ENCODE measurements around the gene TLR9. TPM values are rescaled to one million over a fixed set of nuclear protein-coding genes. Genes with fewer than 3 reads are reported as not detected.

Gene TLR9
- polyA plus RNA-seq, 1 of the 3 experiments (the other 2 are of a cell fraction): 0.12 TPM

DNA sequence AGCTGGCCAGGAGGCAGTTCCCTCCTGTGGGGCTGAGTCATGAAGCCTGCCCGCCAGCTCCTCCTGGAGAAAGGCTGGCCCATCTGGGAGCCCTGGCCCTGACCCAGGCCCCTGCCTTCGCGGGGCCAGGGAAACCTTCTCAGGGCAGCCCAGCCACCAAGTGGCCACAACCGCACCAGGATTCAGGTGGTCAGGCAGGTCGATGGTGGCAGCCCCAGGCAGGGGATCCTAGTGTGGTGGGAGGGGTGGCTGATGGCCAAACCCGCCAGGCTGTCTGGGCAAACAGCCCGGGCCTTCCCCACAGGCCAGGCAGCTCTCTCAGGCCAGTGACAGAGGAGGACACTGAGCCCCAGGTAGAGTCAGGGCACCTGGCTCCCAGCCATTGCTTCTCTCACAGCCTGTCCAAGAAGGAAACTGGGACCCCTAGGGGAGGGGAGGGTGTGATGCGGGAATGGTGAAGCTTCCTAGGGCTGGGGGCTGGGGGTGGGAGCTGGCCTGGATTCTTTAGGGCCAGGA, 12.3 kb upstream of the TLR9 start (continued):
- TF ChIP-seq, protein P1, sequence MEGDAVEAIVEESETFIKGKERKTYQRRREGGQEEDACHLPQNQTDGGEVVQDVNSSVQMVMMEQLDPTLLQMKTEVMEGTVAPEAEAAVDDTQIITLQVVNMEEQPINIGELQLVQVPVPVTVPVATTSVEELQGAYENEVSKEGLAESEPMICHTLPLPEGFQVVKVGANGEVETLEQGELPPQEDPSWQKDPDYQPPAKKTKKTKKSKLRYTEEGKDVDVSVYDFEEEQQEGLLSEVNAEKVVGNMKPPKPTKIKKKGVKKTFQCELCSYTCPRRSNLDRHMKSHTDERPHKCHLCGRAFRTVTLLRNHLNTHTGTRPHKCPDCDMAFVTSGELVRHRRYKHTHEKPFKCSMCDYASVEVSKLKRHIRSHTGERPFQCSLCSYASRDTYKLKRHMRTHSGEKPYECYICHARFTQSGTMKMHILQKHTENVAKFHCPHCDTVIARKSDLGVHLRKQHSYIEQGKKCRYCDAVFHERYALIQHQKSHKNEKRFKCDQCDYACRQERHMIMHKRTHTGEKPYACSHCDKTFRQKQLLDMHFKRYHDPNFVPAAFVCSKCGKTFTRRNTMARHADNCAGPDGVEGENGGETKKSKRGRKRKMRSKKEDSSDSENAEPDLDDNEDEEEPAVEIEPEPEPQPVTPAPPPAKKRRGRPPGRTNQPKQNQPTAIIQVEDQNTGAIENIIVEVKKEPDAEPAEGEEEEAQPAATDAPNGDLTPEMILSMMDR (IDR thresholded peaks at IDR 0.05): peak; percentile 28
- TF ChIP-seq MEF2A (IDR thresholded peaks at IDR 0.05; ENCODE audit: borderline replicate concordance, low read depth): no peak
- no peak for TF ChIP-seq TEAD4 (IDR thresholded peaks at IDR 0.05; ENCODE audit: borderline replicate concordance, insufficient read depth)
- TF ChIP-seq FOSL2 (IDR thresholded peaks at IDR 0.05; ENCODE audit: borderline replicate concordance, low read depth): no peak; the same call in 1 of the 2 replicates
- TF ChIP-seq SIN3A (IDR thresholded peaks at IDR 0.05; ENCODE audit: borderline replicate concordance, low read depth, low read length): no peak
- no peak for TF ChIP-seq MXI1 (IDR thresholded peaks at IDR 0.05; ENCODE audit: low read depth, low read length)
- TF ChIP-seq TCF12 (IDR thresholded peaks at IDR 0.05): peak; percentile 80
- TF ChIP-seq, protein P2, sequence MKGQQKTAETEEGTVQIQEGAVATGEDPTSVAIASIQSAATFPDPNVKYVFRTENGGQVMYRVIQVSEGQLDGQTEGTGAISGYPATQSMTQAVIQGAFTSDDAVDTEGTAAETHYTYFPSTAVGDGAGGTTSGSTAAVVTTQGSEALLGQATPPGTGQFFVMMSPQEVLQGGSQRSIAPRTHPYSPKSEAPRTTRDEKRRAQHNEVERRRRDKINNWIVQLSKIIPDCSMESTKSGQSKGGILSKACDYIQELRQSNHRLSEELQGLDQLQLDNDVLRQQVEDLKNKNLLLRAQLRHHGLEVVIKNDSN (IDR thresholded peaks at IDR 0.05; ENCODE audit: borderline replicate concordance, low read depth): no peak
- TF ChIP-seq SMC3 (IDR thresholded peaks at IDR 0.05; ENCODE audit: low read depth, low read length): no peak
- no peak for TF ChIP-seq RCOR1 (IDR thresholded peaks at IDR 0.05; ENCODE audit: low read length)
- TF ChIP-seq, protein P3, sequence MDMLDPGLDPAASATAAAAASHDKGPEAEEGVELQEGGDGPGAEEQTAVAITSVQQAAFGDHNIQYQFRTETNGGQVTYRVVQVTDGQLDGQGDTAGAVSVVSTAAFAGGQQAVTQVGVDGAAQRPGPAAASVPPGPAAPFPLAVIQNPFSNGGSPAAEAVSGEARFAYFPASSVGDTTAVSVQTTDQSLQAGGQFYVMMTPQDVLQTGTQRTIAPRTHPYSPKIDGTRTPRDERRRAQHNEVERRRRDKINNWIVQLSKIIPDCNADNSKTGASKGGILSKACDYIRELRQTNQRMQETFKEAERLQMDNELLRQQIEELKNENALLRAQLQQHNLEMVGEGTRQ (IDR thresholded peaks at IDR 0.05; ENCODE audit: borderline replicate concordance, low read depth, low read length): no peak
- TF ChIP-seq ELF1 (IDR thresholded peaks at IDR 0.05): no peak
- no peak for TF ChIP-seq NRF1 (IDR thresholded peaks at IDR 0.05; ENCODE audit: low read depth, low read length)

DNA sequence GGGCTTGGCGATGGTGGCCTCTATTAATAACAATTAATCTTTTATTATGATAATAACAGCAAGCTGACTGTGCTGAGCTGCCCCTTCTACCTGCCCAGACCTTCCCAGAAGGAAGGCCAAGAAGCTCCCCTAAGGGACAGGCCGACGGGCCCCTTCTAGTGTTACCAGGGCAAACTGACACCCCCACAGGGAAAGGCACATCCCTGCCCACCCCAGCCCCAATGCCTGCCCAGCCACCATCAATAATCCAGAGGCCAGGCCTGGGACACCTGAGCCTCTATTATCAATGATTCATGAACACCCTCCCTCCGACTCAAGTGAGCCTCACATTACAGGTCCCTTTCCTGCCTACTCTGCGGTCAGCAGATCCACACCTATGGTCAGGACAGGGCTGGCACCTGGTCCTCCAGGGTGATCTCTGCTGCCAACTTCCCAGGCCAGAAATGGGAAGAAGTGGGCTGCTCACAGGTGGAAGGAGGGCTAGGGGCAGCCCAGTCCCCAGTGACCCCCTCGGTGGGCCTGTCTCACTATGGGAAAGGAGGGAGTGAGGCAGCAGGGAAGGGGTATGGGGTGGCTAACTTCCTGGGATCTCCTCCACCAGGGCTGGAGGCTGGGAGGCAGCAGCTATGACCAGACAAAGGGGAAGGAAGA, 11.7 kb upstream of the TLR9 start:
- no peaks in the 10 kb centered on the region for H3K27me3 ChIP-seq (ENCODE audit: insufficient read depth)
- DNase-seq: no peak
- H4K20me1 ChIP-seq (ENCODE audit: insufficient read depth): peaks cover 8% of the 10 kb centered on the region
- TF ChIP-seq RXRA (IDR thresholded peaks at IDR 0.05; ENCODE audit: borderline replicate concordance, low read depth): no peak
- TF ChIP-seq, protein P1 (IDR thresholded peaks at IDR 0.05): no peak
- no peak for TF ChIP-seq RAD21 (IDR thresholded peaks at IDR 0.05; ENCODE audit: low read length)
- TF ChIP-seq CHD2 (IDR thresholded peaks at IDR 0.05; ENCODE audit: low read length, partially characterized antibody): peak; percentile 6
- TF ChIP-seq RFX5 (IDR thresholded peaks at IDR 0.05; ENCODE audit: low read length): no peak
- no peak for TF ChIP-seq SMC3 (IDR thresholded peaks at IDR 0.05; ENCODE audit: low read depth, low read length)
- peak; percentile 33; the same call in 1 of the 2 replicates for TF ChIP-seq TAF1 (IDR thresholded peaks at IDR 0.05; ENCODE audit: borderline replicate concordance, low read depth, low read length)
- TF ChIP-seq SIN3A (IDR thresholded peaks at IDR 0.05; ENCODE audit: borderline replicate concordance, low read depth, low read length): peak; percentile 45; the same call in 1 of the 2 replicates
- TF ChIP-seq, protein P3 (IDR thresholded peaks at IDR 0.05; ENCODE audit: borderline replicate concordance, low read depth, low read length): no peak
- TF ChIP-seq POLR2AphosphoS5 (IDR thresholded peaks at IDR 0.05; ENCODE audit: low read depth, low read length): peak; percentile 47; the same call in 1 of the 2 replicates
- TF ChIP-seq FOSL2 (IDR thresholded peaks at IDR 0.05; ENCODE audit: borderline replicate concordance, low read depth): no peak
- no peak for TF ChIP-seq TCF12 (IDR thresholded peaks at IDR 0.05)
- peaks cover 79% of the 10 kb centered on the region for H3K79me2 ChIP-seq (ENCODE audit: insufficient read depth)
- peak overlapping the region; percentile 83 for H3K9ac ChIP-seq
- H3K36me3 ChIP-seq (replicated peaks in 1 of 2; ENCODE audit: control insufficient read depth in 1 of 2, insufficient read depth in 2 of 2, low read length in 1 of 2): peaks cover 5% of the 10 kb centered on the region in 2 experiments
- H3F3A ChIP-seq (replicated peaks; ENCODE audit: insufficient read depth): peaks cover 22% of the 10 kb centered on the region
- no peaks in the 10 kb centered on the region for H3K9me2 ChIP-seq
- peak overlapping the region; percentile 89 for H3K4me2 ChIP-seq
- CTCF ChIA-PET: interaction anchor here (0.8 to 11.8 kb wide), 9 partner anchors 11 to 233 kb away, joined by 3 to 257 read pairs (median 5); partner anchors contain the start of genes TLR9 and WDR82
- H3K9me3 ChIP-seq: no peaks in the 10 kb centered on the region
- POLR2A ChIA-PET: interaction anchor here (1.3 to 4.6 kb wide), 2 partner anchors 9 to 42 kb away, joined by 3 to 67 read pairs; partner anchors contain the start of gene WDR82
- WGBS (ENCODE audit: low lambda C conversion rate): 64% methylated on average over 6 of the region's 6 CpGs
- H3K4me3 ChIP-seq (ENCODE audit: low read depth in 2 of 2, low read length in 1 of 2): peak overlapping the region; percentile 90 to 97
- H2AFZ ChIP-seq (ENCODE audit: low read depth): no peak overlapping the region
- peak overlapping the region; percentile 93 to 96 for H3K27ac ChIP-seq (ENCODE audit: low read depth in 2 of 2, low read length in 1 of 2)
- H3K4me1 ChIP-seq (ENCODE audit: control insufficient read depth in 1 of 2, insufficient read depth in 2 of 2, low read depth in 1 of 2, low read length in 1 of 2): peaks cover 8 to 50% of the 10 kb centered on the region in 2 experiments
